SK-N-SH treated with all-trans-retinoic acid at 6 μM for 48 hours (cell line): ENCODE measurements around the gene S100A7.

Experiments used
- ATAC-seq: fragments of 200-7000 bp; cut with Tn5 transposase; 3 replicates; pipeline ENCODE4 v1.9.1; 2020; ENCODE audit warnings: mild to moderate bottlenecking, moderate library complexity
- ARNTL ChIP-seq: fragments of 450-650 bp; formaldehyde crosslinking; IDR thresholded peaks from 2 replicates; pipeline ENCODE4 v1.5.0; 2020; ENCODE audit warnings: low read depth, mild to moderate bottlenecking, moderate library complexity, borderline replicate concordance
- BACH2 ChIP-seq: fragments of 250-450 bp; sonication (Bioruptor Pico); IDR thresholded peaks from 2 replicates; pipeline ENCODE4 v1.9.0; 2021; ENCODE audit warnings: mild to moderate bottlenecking, borderline replicate concordance
- CSDC2 ChIP-seq: fragments of 250-450 bp; sonication (Bioruptor Pico); IDR thresholded peaks from 2 replicates; pipeline ENCODE4 v1.5.0; 2020; ENCODE audit warnings: mild to moderate bottlenecking, moderate library complexity
- ESRRG ChIP-seq: fragments of 250-450 bp; sonication (Bioruptor Pico); IDR thresholded peaks from 2 replicates; pipeline ENCODE4 v1.6.1; 2021; ENCODE audit warnings: mild to moderate bottlenecking
- GLIS3 ChIP-seq: fragments of 250-450 bp; sonication (Bioruptor Pico); IDR thresholded peaks from 2 replicates; pipeline ENCODE4 v1.5.0; 2020; ENCODE audit warnings: mild to moderate bottlenecking, moderate library complexity
- ISL1 ChIP-seq: fragments of 250-450 bp; sonication (Bioruptor Pico); IDR thresholded peaks from 2 replicates; pipeline ENCODE4 v2.1.2; 2022; ENCODE audit warnings: mild to moderate bottlenecking, moderate library complexity
- OSR1 ChIP-seq: fragments of 250-450 bp; sonication (Bioruptor Pico); IDR thresholded peaks from 2 replicates; pipeline ENCODE4 v1.8.0; 2022; ENCODE audit warnings: moderate library complexity, mild to moderate bottlenecking, inconsistent platforms
- PPARA ChIP-seq: fragments of 250-450 bp; sonication (Bioruptor Pico); IDR thresholded peaks from 2 replicates; pipeline ENCODE4 v1.5.0; 2020; ENCODE audit warnings: mild to moderate bottlenecking, borderline replicate concordance
- SNAI2 ChIP-seq: fragments of 250-450 bp; sonication (Bioruptor Pico); IDR thresholded peaks from 2 replicates; pipeline ENCODE4 v1.5.0; 2020; ENCODE audit warnings: mild to moderate bottlenecking, moderate library complexity
- TCF4 ChIP-seq: fragments of 250-450 bp; sonication (Bioruptor Pico); IDR thresholded peaks from 2 replicates; pipeline ENCODE4 v1.8.0; 2021; ENCODE audit warnings: mild to moderate bottlenecking, moderate library complexity, borderline replicate concordance
- TOX ChIP-seq: fragments of 250-450 bp; sonication (Bioruptor Pico); IDR thresholded peaks from 2 replicates; pipeline ENCODE4 v1.8.0; 2021; ENCODE audit warnings: mild to moderate bottlenecking, moderate library complexity, borderline replicate concordance
- ZC3H10 ChIP-seq: fragments of 250-450 bp; sonication (Bioruptor Pico); IDR thresholded peaks from 2 replicates; pipeline ENCODE4 v1.5.1; 2021; ENCODE audit warnings: mild to moderate bottlenecking, moderate library complexity
- ZFP3 ChIP-seq: fragments of 250-450 bp; sonication (Bioruptor Pico); IDR thresholded peaks from 2 replicates; pipeline ENCODE4 v1.5.0; 2020; ENCODE audit warnings: mild to moderate bottlenecking, moderate library complexity
- ZFP30 ChIP-seq: fragments of 450-650 bp; formaldehyde crosslinking; IDR thresholded peaks from 2 replicates; pipeline ENCODE4 v1.5.0; 2022; ENCODE audit warnings: mild to moderate bottlenecking, moderate library complexity
- ZNF565 ChIP-seq: fragments of 450-650 bp; formaldehyde crosslinking; conservative IDR thresholded peaks from 2 replicates; pipeline ENCODE4 v1.5.0; 2020; ENCODE audit warnings: low read depth, mild to moderate bottlenecking, moderate library complexity
- ZNF70 ChIP-seq: fragments of 450-650 bp; formaldehyde crosslinking; IDR thresholded peaks from 2 replicates; pipeline ENCODE4 v1.5.0; 2020; ENCODE audit warnings: mild to moderate bottlenecking, moderate library complexity
- ZNF8 ChIP-seq: fragments of 450-650 bp; formaldehyde crosslinking; IDR thresholded peaks from 2 replicates; pipeline ENCODE4 v1.5.0; 2020; ENCODE audit warnings: mild to moderate bottlenecking, moderate library complexity
- TF ChIP-seq, protein P1 (sequence below): fragments of 250-450 bp; sonication (Bioruptor Pico); IDR thresholded peaks from 2 replicates; pipeline ENCODE4 v1.5.0; 2020; ENCODE audit warnings: mild to moderate bottlenecking, moderate library complexity
- TF ChIP-seq, protein P2 (sequence below): fragments of 250-450 bp; sonication (Bioruptor Pico); IDR thresholded peaks from 2 replicates; pipeline ENCODE4 v1.8.0; 2021; ENCODE audit warnings: low read depth, mild to moderate bottlenecking, moderate library complexity, borderline replicate concordance
- TF ChIP-seq, protein P3 (sequence below): fragments of 250-450 bp; sonication (Bioruptor Pico); IDR thresholded peaks from 2 replicates; pipeline ENCODE4 v1.5.1; 2021; ENCODE audit warnings: mild to moderate bottlenecking, moderate library complexity
- TF ChIP-seq, protein P4 (sequence below): fragments of 250-450 bp; sonication (Bioruptor Pico); IDR thresholded peaks from 2 replicates; pipeline ENCODE4 v1.8.0; 2020; ENCODE audit warnings: mild to moderate bottlenecking, moderate library complexity, borderline replicate concordance

The S100A7 gene

DNA sequence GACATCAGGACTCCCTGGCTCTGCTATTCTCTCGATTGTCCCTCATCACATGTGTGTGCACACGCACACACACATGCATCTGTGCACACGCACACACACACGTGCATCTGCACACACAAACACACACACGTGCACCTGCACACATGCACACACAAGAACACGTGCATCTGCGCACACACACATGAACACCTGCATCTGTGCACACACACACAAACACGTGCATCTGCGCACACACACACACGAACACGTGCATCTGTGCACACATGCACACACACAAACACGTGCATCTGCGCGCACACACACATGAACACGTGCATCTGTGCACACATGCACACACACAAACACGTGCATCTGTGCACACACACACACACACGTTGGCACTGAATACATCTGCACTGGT lies 29.4 kb downstream of the S100A7 start:
- TF ChIP-seq, protein P1, sequence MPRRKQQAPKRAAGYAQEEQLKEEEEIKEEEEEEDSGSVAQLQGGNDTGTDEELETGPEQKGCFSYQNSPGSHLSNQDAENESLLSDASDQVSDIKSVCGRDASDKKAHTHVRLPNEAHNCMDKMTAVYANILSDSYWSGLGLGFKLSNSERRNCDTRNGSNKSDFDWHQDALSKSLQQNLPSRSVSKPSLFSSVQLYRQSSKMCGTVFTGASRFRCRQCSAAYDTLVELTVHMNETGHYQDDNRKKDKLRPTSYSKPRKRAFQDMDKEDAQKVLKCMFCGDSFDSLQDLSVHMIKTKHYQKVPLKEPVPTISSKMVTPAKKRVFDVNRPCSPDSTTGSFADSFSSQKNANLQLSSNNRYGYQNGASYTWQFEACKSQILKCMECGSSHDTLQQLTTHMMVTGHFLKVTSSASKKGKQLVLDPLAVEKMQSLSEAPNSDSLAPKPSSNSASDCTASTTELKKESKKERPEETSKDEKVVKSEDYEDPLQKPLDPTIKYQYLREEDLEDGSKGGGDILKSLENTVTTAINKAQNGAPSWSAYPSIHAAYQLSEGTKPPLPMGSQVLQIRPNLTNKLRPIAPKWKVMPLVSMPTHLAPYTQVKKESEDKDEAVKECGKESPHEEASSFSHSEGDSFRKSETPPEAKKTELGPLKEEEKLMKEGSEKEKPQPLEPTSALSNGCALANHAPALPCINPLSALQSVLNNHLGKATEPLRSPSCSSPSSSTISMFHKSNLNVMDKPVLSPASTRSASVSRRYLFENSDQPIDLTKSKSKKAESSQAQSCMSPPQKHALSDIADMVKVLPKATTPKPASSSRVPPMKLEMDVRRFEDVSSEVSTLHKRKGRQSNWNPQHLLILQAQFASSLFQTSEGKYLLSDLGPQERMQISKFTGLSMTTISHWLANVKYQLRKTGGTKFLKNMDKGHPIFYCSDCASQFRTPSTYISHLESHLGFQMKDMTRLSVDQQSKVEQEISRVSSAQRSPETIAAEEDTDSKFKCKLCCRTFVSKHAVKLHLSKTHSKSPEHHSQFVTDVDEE (CRISPR knock-in tag), result no peak
- TF ChIP-seq BACH2 (CRISPR knock-in tag) (no peak), CSDC2 (CRISPR knock-in tag) (no peak), GLIS3 (CRISPR knock-in tag) (no peak), ZNF70 (CRISPR knock-in tag) (no peak), PPARA (CRISPR knock-in tag) (no peak), ZC3H10 (CRISPR knock-in tag) (no peak), SNAI2 (CRISPR knock-in tag) (no peak), TCF4 (CRISPR knock-in tag) (no peak), ISL1 (CRISPR knock-in tag) (no peak)
- TF ChIP-seq, protein P2, sequence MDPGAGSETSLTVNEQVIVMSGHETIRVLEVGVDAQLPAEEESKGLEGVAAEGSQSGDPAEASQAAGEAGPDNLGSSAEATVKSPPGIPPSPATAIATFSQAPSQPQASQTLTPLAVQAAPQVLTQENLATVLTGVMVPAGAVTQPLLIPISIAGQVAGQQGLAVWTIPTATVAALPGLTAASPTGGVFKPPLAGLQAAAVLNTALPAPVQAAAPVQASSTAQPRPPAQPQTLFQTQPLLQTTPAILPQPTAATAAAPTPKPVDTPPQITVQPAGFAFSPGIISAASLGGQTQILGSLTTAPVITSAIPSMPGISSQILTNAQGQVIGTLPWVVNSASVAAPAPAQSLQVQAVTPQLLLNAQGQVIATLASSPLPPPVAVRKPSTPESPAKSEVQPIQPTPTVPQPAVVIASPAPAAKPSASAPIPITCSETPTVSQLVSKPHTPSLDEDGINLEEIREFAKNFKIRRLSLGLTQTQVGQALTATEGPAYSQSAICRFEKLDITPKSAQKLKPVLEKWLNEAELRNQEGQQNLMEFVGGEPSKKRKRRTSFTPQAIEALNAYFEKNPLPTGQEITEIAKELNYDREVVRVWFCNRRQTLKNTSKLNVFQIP, result no peak
- TF ChIP-seq, protein P3, sequence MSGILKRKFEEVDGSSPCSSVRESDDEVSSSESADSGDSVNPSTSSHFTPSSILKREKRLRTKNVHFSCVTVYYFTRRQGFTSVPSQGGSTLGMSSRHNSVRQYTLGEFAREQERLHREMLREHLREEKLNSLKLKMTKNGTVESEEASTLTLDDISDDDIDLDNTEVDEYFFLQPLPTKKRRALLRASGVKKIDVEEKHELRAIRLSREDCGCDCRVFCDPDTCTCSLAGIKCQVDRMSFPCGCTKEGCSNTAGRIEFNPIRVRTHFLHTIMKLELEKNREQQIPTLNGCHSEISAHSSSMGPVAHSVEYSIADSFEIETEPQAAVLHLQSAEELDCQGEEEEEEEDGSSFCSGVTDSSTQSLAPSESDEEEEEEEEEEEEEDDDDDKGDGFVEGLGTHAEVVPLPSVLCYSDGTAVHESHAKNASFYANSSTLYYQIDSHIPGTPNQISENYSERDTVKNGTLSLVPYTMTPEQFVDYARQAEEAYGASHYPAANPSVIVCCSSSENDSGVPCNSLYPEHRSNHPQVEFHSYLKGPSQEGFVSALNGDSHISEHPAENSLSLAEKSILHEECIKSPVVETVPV (CRISPR knock-in tag), result no peak
- no peak for ATAC-seq

DNA sequence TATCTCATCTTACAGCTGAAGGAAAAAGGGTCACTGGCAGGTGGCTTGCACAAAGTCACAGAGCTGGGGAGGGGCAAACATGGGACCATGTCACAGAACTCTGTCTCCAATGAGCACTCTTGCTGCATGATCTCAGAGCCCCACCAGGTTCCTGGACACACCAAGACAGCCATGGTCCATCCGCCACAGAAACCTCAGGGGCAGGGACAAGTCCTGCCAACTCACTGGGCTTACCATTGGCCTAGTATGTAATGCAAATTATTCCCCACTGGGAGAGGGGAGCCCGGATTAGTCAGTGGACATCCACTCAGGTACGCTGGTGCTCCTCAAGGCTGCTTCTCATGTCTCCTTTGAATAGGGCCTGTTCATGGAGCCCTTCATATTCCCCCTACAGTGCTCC lies 29.9 kb downstream of the S100A7 start:
- no peak for ATAC-seq
- TF ChIP-seq, protein P1 (CRISPR knock-in tag), result no peak
- TF ChIP-seq, protein P3 (CRISPR knock-in tag), result no peak
- TF ChIP-seq PPARA (CRISPR knock-in tag), result no peak
- no peak for TF ChIP-seq OSR1 (CRISPR knock-in tag)
- TF ChIP-seq TOX, result no peak
- no peak for TF ChIP-seq ESRRG (CRISPR knock-in tag)
- no peak for TF ChIP-seq ZFP3 (CRISPR knock-in tag)
- no peak for TF ChIP-seq ZNF8 (CRISPR knock-in tag)
- TF ChIP-seq, protein P4, sequence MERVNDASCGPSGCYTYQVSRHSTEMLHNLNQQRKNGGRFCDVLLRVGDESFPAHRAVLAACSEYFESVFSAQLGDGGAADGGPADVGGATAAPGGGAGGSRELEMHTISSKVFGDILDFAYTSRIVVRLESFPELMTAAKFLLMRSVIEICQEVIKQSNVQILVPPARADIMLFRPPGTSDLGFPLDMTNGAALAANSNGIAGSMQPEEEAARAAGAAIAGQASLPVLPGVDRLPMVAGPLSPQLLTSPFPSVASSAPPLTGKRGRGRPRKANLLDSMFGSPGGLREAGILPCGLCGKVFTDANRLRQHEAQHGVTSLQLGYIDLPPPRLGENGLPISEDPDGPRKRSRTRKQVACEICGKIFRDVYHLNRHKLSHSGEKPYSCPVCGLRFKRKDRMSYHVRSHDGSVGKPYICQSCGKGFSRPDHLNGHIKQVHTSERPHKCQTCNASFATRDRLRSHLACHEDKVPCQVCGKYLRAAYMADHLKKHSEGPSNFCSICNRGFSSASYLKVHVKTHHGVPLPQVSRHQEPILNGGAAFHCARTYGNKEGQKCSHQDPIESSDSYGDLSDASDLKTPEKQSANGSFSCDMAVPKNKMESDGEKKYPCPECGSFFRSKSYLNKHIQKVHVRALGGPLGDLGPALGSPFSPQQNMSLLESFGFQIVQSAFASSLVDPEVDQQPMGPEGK (CRISPR knock-in tag), result no peak

DNA sequence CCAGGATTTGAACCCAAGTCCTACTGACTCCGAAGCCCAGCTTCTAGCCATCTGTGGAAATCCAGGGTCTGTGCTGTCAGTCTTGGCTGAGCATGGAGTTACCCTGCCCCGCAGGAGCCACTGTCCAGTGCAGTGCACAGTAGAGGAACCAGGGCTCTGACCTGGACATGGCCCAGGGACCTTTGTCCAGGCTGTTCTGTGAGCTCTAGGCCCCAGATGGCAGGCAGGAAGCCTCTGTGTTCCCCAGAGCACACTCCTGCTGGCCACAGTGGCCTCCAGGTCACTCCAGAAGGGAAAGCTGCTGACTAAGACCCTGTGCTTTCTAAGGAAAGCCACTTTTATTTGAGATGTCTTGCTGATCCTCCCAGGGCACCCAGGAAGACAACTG lies 30.3 kb downstream of the S100A7 start:
- ATAC-seq, result no peak
- no peak for TF ChIP-seq BACH2 (CRISPR knock-in tag)
- TF ChIP-seq, protein P1 (CRISPR knock-in tag), result no peak
- no peak for TF ChIP-seq ZNF565 (CRISPR knock-in tag)
- TF ChIP-seq ARNTL (CRISPR knock-in tag), result no peak
- no peak for TF ChIP-seq ESRRG (CRISPR knock-in tag)
- TF ChIP-seq, protein P3 (CRISPR knock-in tag), result no peak
- no peak for TF ChIP-seq ZNF8 (CRISPR knock-in tag)
- TF ChIP-seq TOX, result no peak
- TF ChIP-seq PPARA (CRISPR knock-in tag), result no peak
- no peak for TF ChIP-seq ISL1 (CRISPR knock-in tag)
- TF ChIP-seq ZFP30, result no peak
